ENCODE data around the gene TMEM88.
A peak's percentile ranks its signal among the peaks of the same experiment; 100 is the strongest.

Gene TMEM88

GRCh38 chr17:7844292-7845154, 10.3 kb upstream of the TMEM88 start:
- peaks cover 60% of the 10 kb centered on the region for H3K4me1 Mint-ChIP-seq
- H3K4me3 Mint-ChIP-seq = peak overlapping the region; percentile 92
- no peaks in the 10 kb centered on the region for H3K9me3 Mint-ChIP-seq
- H3K36me3 Mint-ChIP-seq (ENCODE audit: low read depth) = peaks cover 22% of the 10 kb centered on the region
- H3K27me3 Mint-ChIP-seq (ENCODE audit: low read depth, poor library complexity) = no peaks in the 10 kb centered on the region
- TF ChIP-seq CTCF (IDR thresholded peaks at IDR 0.05) = no peak
- peak; percentile 81 for DNase-seq
- peak overlapping the region; percentile 97 for H3K27ac Mint-ChIP-seq

GRCh38 chr17:7845359-7846062, 9.4 kb upstream of the TMEM88 start:
- Mint-ChIP-seq H3K27me3 (ENCODE audit: low read depth, poor library complexity) (no peaks in the 10 kb centered on the region), H3K9me3 (no peaks in the 10 kb centered on the region), H3K4me1 (peaks cover 50% of the 10 kb centered on the region), H3K4me3 (peak overlapping the region; percentile 92), H3K27ac (peak overlapping the region; percentile 59), H3K36me3 (ENCODE audit: low read depth) (peaks cover 25% of the 10 kb centered on the region)
- TF ChIP-seq CTCF (IDR thresholded peaks at IDR 0.05) = no peak
- no peak for DNase-seq

DNA sequence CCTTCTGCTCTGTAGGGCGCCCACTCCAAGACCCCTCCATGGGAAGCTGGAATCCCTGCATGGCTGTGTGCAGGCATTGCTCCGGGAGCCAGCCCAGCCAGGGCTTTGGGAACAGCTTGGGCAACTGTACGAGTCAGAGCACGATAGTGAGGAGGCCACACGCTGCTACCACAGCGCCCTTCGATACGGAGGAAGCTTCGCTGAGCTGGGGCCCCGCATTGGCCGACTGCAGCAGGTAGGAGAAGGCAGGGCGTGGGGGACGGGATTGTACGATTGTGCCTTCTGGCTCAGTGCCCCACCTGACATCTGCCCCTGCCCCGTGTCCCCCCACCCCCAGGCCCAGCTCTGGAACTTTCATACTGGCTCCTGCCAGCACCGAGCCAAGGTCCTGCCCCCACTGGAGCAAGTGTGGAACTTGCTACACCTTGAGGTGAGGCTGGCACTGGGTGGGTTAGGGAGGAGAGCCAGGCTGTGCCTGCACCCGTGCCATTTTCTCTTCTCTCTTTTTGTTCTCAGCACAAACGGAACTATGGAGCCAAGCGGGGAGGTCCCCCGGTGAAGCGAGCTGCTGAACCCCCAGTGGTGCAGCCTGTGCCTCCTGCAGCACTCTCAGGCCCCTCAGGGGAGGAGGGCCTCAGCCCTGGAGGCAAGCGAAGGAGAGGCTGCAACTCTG, 8.7 kb upstream of the TMEM88 start:
- Mint-ChIP-seq H3K4me1 (peaks cover 43% of the 10 kb centered on the region), H3K4me3 (no peak overlapping the region), H3K9me3 (no peaks in the 10 kb centered on the region), H3K27ac (no peak overlapping the region), H3K27me3 (ENCODE audit: low read depth, poor library complexity) (no peaks in the 10 kb centered on the region), H3K36me3 (ENCODE audit: low read depth) (peaks cover 24% of the 10 kb centered on the region)
- DNase-seq = no peak
- no peak for TF ChIP-seq CTCF (IDR thresholded peaks at IDR 0.05)

DNA sequence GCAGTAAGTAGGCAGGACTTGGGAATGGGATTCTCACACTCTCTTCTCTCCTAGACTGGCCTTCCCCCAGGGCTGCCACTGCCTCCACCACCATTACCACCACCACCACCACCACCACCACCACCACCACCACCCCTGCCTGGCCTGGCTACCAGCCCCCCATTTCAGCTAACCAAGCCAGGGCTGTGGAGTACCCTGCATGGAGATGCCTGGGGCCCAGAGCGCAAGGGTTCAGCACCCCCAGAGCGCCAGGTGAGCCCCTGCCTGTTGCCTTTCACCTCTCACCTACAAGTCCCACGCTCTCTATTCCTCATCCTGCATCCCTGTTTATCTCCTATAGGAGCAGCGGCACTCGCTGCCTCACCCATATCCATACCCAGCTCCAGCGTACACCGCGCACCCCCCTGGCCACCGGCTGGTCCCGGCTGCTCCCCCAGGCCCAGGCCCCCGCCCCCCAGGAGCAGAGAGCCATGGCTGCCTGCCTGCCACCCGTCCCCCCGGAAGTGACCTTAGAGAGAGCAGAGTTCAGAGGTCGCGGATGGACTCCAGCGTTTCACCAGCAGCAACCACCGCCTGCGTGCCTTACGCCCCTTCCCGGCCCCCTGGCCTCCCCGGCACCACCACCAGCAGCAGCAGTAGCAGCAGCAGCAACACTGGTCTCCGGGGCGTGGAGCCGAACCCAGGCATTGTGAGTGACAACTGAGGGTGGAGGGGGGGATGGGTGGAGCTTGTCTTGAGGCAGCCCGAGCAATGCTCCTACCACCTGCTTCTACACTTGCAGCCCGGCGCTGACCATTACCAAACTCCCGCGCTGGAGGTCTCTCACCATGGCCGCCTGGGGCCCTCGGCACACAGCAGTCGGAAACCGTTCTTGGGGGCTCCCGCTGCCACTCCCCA, 7.9 kb upstream of the TMEM88 start:
- Mint-ChIP-seq H3K4me1 (peaks cover 43% of the 10 kb centered on the region), H3K27ac (no peak overlapping the region), H3K9me3 (no peaks in the 10 kb centered on the region), H3K4me3 (peak overlapping the region; percentile 38), H3K36me3 (ENCODE audit: low read depth) (peaks cover 29% of the 10 kb centered on the region), H3K27me3 (ENCODE audit: low read depth, poor library complexity) (peaks cover 6% of the 10 kb centered on the region)
- no peak for DNase-seq
- TF ChIP-seq CTCF (IDR thresholded peaks at IDR 0.05) = no peak

DNA sequence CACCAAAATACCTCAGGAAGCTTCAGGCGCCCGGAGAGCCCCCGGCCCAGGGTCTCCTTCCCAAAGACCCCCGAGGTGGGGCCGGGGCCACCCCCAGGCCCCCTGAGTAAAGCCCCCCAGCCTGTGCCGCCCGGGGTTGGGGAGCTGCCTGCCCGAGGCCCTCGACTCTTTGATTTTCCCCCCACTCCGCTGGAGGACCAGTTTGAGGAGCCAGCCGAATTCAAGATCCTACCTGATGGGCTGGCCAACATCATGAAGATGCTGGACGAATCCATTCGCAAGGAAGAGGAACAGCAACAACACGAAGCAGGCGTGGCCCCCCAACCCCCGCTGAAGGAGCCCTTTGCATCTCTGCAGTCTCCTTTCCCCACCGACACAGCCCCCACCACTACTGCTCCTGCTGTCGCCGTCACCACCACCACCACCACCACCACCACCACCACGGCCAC, 6.7 kb upstream of the TMEM88 start:
- H3K9me3 Mint-ChIP-seq = no peaks in the 10 kb centered on the region
- no peak for DNase-seq
- H3K27ac Mint-ChIP-seq = no peak overlapping the region
- H3K4me3 Mint-ChIP-seq = no peak overlapping the region
- peaks cover 11% of the 10 kb centered on the region for H3K27me3 Mint-ChIP-seq (ENCODE audit: low read depth, poor library complexity)
- H3K36me3 Mint-ChIP-seq (ENCODE audit: low read depth) = peaks cover 39% of the 10 kb centered on the region
- no peak for TF ChIP-seq CTCF (IDR thresholded peaks at IDR 0.05)
- peaks cover 42% of the 10 kb centered on the region for H3K4me1 Mint-ChIP-seq

All from nephron progenitor cell (in vitro differentiated cells).